GM12892 (cell line): ENCODE measurements around the gene SPIRE1.

Experiments
- POLR2A ChIP-seq: IDR thresholded peaks from 2 replicates; pipeline ENCODE4 v1.6.1; 2011; ENCODE audit warnings: low read depth, low read length, control low read depth
- POLR2AphosphoS5 ChIP-seq: IDR thresholded peaks from 2 replicates; pipeline ENCODE4 v1.6.1; 2011; ENCODE audit warnings: low read depth, low read length, control low read depth
- TAF1 ChIP-seq: IDR thresholded peaks from 2 replicates; pipeline ENCODE4 v1.6.1; 2011; ENCODE audit warnings: low read depth, mild to moderate bottlenecking, control low read depth, low read length, borderline replicate concordance

DNA sequence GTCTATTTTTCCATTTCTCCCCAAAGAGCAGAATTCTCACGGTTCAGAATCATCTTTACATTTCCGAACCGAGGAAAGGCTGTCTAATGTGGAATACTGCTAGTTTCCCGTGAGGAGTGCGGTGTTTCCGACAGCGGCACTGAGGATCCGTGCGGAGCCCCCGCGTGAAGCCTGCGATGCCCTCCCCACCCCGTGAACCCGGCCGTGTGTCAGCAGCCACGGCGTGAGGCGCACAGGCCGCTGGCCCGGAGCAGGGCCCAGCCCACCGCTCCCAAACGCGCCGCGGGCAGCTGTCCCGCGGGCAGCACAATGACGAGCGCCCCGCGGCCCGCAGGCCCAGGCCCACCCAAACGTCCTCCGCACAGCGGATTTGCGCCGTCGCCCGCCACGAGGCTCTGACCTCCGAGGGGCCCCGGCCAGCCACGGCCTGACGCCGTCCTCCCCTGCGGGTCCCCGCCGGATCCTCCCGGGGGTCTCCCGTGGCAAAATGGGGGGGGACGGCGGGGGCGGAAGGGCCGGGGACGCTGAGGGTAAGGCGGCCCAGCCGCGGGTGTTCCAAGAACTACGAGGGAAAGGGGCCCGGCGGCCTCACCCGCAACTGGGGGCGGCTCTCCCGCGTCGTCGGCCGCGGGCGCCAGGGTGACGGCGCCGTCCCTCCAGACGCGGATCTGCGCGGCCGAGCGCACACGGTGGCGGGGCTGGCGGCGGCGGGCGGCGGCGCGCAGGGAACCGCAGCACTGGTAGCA lies 796 bp downstream of the SPIRE1 start:
- TF ChIP-seq POLR2A (no peak), POLR2AphosphoS5 (no peak), TAF1 (no peak)
